Prostate gland (tissue), 2 donors: ENCODE results near the gene SF3B6. TPM values are rescaled to one million over a fixed set of nuclear protein-coding genes. Genes with fewer than 3 reads are reported as not detected.
"Not testable (repeated sequence)": the region's sequence is repeated elsewhere in the genome, so short reads cannot be mapped to it uniquely, and the experiment has no call there.

ENCODE experiments used
- DNase-seq: peaks from one replicate; pipeline ENCODE4 v3.0.0-alpha.2; 2019; ENCODE audit warnings: low spot score
- H3K27ac ChIP-seq, 2 donors: fragments of 200-600 bp; sonication (generic); 2 replicates each; pipeline ENCODE4 v1.5.1; 2017 to 2019
- H3K27me3 ChIP-seq: fragments of 200-600 bp; sonication (generic); replicated peaks from 2 replicates; pipeline ENCODE4 v1.5.1; 2019; ENCODE audit not compliant: insufficient read depth
- H3K36me3 ChIP-seq, 2 donors: fragments of 200-600 bp; sonication (generic); 1 replicate in 1 of 2; 2 replicates in 1 of 2; pipeline versions ENCODE4 v1.5.1 to v1.8.1; 2017 to 2019
- H3K4me1 ChIP-seq: fragments of 200-600 bp; sonication (generic); replicated peaks from 2 replicates; pipeline ENCODE4 v1.5.1; 2019
- H3K4me3 ChIP-seq, 2 donors: fragments of 200-600 bp; sonication (generic); 2 replicates each; pipeline ENCODE4 v1.5.1; 2017 to 2019
- H3K9me3 ChIP-seq: fragments of 200-600 bp; sonication (generic); 2 replicates; pipeline ENCODE4 v1.5.1; 2017
- CTCF ChIP-seq, 4 experiments: fragments of 200-600 bp in 2 of 4; fragments of 450-650 bp in 2 of 4; sonication (generic) in 2 of 4; IDR thresholded peaks; 1 replicate in 3 of 4; 2 replicates in 1 of 4; pipeline ENCODE4 v1.5.1; 2016 to 2019; ENCODE audit warnings: antibody characterized with exemption in 4 of 4, mild to moderate bottlenecking in 2 of 4, moderate library complexity in 2 of 4
- POLR2A ChIP-seq: fragments of 450-650 bp; IDR thresholded peaks from one replicate; pipeline ENCODE4 v1.6.1; 2016; ENCODE audit warnings: antibody characterized with exemption, mild to moderate bottlenecking
- POLR2AphosphoS5 ChIP-seq: sonication (generic); formaldehyde crosslinking; IDR thresholded peaks from one replicate; pipeline ENCODE4 v1.6.1; 2017; ENCODE audit warnings: antibody characterized with exemption
- WGBS: methylation state at CpG from one replicate; pipeline ENCODE4 v1.1.5; 2018; 5-methylcytosine and 5-hydroxymethylcytosine counted together
- intact Hi-C: fragments of 100-400 bp; cut with DNase I; formaldehyde crosslinking; loops from one replicate; pipeline ENCODE4 v1.14.2; 2022
- total RNA-seq, 2 donors: library from RNA; depleted of rRNA; stranded (reverse); fragments of >200 nt; gene quantifications; one replicate each; pipeline ENCODE4 v1.1.0, GENCODE V29; 2016

SF3B6 gene
- total RNA-seq, 2 donors from 2014 or later = 78.9 to 79.3 TPM

GRCh38 chr2:24110660-24111303 is 34.7 kb upstream of the SF3B6 start:
- H3K4me1 ChIP-seq = no peaks in the 10 kb centered on the region
- no peaks in the 10 kb centered on the region for H3K27me3 ChIP-seq
- WGBS = 87% methylated on average over 7 of the region's 7 CpGs
- no peaks in the 10 kb centered on the region for H3K36me3 ChIP-seq
- no peak for TF ChIP-seq POLR2A
- TF ChIP-seq CTCF (IDR thresholded peaks at IDR 0.05) = no peak
- no peak for TF ChIP-seq POLR2AphosphoS5
- intact Hi-C loops = no loop called here
- no peak overlapping the region for H3K27ac ChIP-seq
- no peaks in the 10 kb centered on the region for H3K9me3 ChIP-seq
- DNase-seq = no peak
- H3K4me3 ChIP-seq = no peak overlapping the region

- H3K9me3 ChIP-seq, H3K27me3 ChIP-seq, H3K27ac ChIP-seq, intact Hi-C loops, H3K4me1 ChIP-seq, H3K4me3 ChIP-seq, H3K36me3 ChIP-seq, DNase-seq: not testable (repeated sequence)
- whole genome bisulfite sequencing = 97% methylated on average over 1 of the region's 1 CpG
These were observed 33.3 kb upstream of the SF3B6 start for GRCh38 chr2:24109431-24109830.

GRCh38 chr2:24107336-24107735 is 31.2 kb upstream of the SF3B6 start:
- Histone ChIP-seq H3K9me3 (no peaks in the 10 kb centered on the region), H3K36me3 (no peaks in the 10 kb centered on the region), H3K27me3 (no peaks in the 10 kb centered on the region), H3K4me1 (no peaks in the 10 kb centered on the region), H3K27ac (no peak overlapping the region), H3K4me3 (no peak overlapping the region)
- DNase-seq = no peak
- no peak for TF ChIP-seq CTCF (IDR thresholded peaks at IDR 0.05)
- TF ChIP-seq POLR2AphosphoS5 = no peak
- TF ChIP-seq POLR2A = no peak
- 97% methylated on average over 1 of the region's 1 CpG for WGBS
- intact Hi-C loops = no loop called here

GRCh38 chr2:24106786-24107185 is 30.7 kb upstream of the SF3B6 start:
- Histone ChIP-seq H3K27me3 (no peaks in the 10 kb centered on the region), H3K4me3 (no peak overlapping the region), H3K36me3 (no peaks in the 10 kb centered on the region), H3K9me3 (no peaks in the 10 kb centered on the region), H3K4me1 (no peaks in the 10 kb centered on the region), H3K27ac (no peak overlapping the region)
- TF ChIP-seq POLR2A (no peak), CTCF (IDR thresholded peaks at IDR 0.05) (no peak), POLR2AphosphoS5 (no peak)
- intact Hi-C loops = no loop called here
- no peak for DNase-seq

- WGBS = 25% methylated on average over 2 of the region's 2 CpGs
- no peak for TF ChIP-seq CTCF (IDR thresholded peaks at IDR 0.05)
- no peak for TF ChIP-seq POLR2AphosphoS5
- TF ChIP-seq POLR2A = no peak
- Histone ChIP-seq H3K9me3 (no peaks in the 10 kb centered on the region), H3K4me1 (no peaks in the 10 kb centered on the region), H3K36me3 (no peaks in the 10 kb centered on the region), H3K27me3 (no peaks in the 10 kb centered on the region), H3K27ac (no peak overlapping the region), H3K4me3 (no peak overlapping the region)
- no peak for DNase-seq
- intact Hi-C loops = no loop called here
These were observed 29.7 kb upstream of the SF3B6 start for GRCh38 chr2:24105816-24106215.
